GM12875 (cell line): ENCODE measurements around the gene PFDN6.
A peak's percentile ranks its signal among the peaks of the same experiment; 100 is the strongest.

ENCODE experiments used
- H3K4me3 ChIP-seq: one replicate; pipeline ENCODE4 v1.5.1; 2011; ENCODE audit warnings: low read depth, low read length, control low read depth
- CTCF ChIP-seq: IDR thresholded peaks from 2 replicates; pipeline ENCODE4 v1.5.1; 2011; ENCODE audit warnings: low read depth, mild to moderate bottlenecking, control low read depth, inconsistent platforms, low read length, moderate library complexity, borderline replicate concordance; ENCODE audit not compliant: insufficient read depth

Gene PFDN6

GRCh38 chr6:33316603-33317418 lies 27.4 kb downstream of the PFDN6 start:
- peak overlapping the region; percentile 10 for H3K4me3 ChIP-seq
- TF ChIP-seq CTCF: no peak

GRCh38 chr6:33317419-33317668 lies 27.9 kb downstream of the PFDN6 start:
- peak overlapping the region; percentile 39 for H3K4me3 ChIP-seq
- no peak for TF ChIP-seq CTCF

- TF ChIP-seq CTCF: no peak
- peak within 1 kb of the TSS; percentile 39 for H3K4me3 ChIP-seq
These were observed 28.4 kb downstream of the PFDN6 start, which contains the start of gene ZBTB22 for GRCh38 chr6:33317669-33318425. TSS of gene ZBTB22 (minus strand) at chr6:33317744. CDS start at chr6:33316916, 828 bp downstream.

GRCh38 chr6:33318426-33319073 lies 29.1 kb downstream of the PFDN6 start:
- no peak for TF ChIP-seq CTCF
- H3K4me3 ChIP-seq: no peak overlapping the region

- no peak overlapping the region for H3K4me3 ChIP-seq
- no peak for TF ChIP-seq CTCF
These were observed 30.5 kb downstream of the PFDN6 start for GRCh38 chr6:33319939-33320314.

GRCh38 chr6:33320315-33321181 lies 31.1 kb downstream of the PFDN6 start:
- H3K4me3 ChIP-seq: no peak overlapping the region
- TF ChIP-seq CTCF: no peak
